Esophagus muscularis mucosa (tissue), 4 donors: ENCODE results near the gene FAM184B. TPM values are rescaled to one million over a fixed set of nuclear protein-coding genes. Genes with fewer than 3 reads are reported as not detected.

Experiments used
- DNase-seq: peaks from one replicate; pipeline ENCODE4 v3.0.0-alpha.2; 2017; ENCODE audit errors: extremely low spot score
- H3K27ac ChIP-seq, 4 donors: fragments of 200-600 bp; sonication (generic); replicated peaks in 1 of 4; 1 replicate in 3 of 4; 2 replicates in 1 of 4; pipeline ENCODE4 v1.5.1; 2016 to 2019; ENCODE audit warnings: mild to moderate bottlenecking in 1 of 4
- H3K27me3 ChIP-seq, 4 donors: fragments of 200-600 bp; sonication (generic); one replicate each; pipeline versions ENCODE4 v1.5.1 to v1.6.0; 2016 to 2019
- H3K36me3 ChIP-seq, 4 donors: fragments of 200-600 bp; sonication (generic); one replicate each; pipeline ENCODE4 v1.5.1; 2016 to 2019
- H3K4me1 ChIP-seq, 4 donors: fragments of 200-600 bp; sonication (generic); one replicate each; pipeline ENCODE4 v1.5.1; 2016 to 2019
- H3K4me3 ChIP-seq, 4 donors: fragments of 200-600 bp; sonication (generic); 1 replicate in 2 of 4; 2 replicates in 2 of 4; pipeline ENCODE4 v1.5.1; 2016 to 2019; ENCODE audit warnings: mild to moderate bottlenecking in 4 of 4, moderate library complexity in 1 of 4
- H3K9me3 ChIP-seq, 4 donors: fragments of 200-600 bp; sonication (generic); 1 replicate in 3 of 4; 2 replicates in 1 of 4; pipeline ENCODE4 v1.5.1; 2016 to 2019
- CTCF ChIP-seq, 3 experiments: fragments of 200-600 bp in 2 of 3; fragments of 450-650 bp in 1 of 3; sonication (generic) in 2 of 3; IDR thresholded peaks; one replicate each; pipeline ENCODE4 v1.5.1; 2017 to 2019; ENCODE audit warnings: antibody characterized with exemption in 3 of 3, mild to moderate bottlenecking in 2 of 3, moderate library complexity in 1 of 3
- EP300 ChIP-seq: sonication (generic); formaldehyde crosslinking; IDR thresholded peaks from one replicate; pipeline ENCODE4 v1.6.1; 2017; ENCODE audit warnings: antibody characterized with exemption
- POLR2A ChIP-seq: fragments of 450-650 bp; IDR thresholded peaks from one replicate; pipeline ENCODE4 v1.6.1; 2017; ENCODE audit warnings: antibody characterized with exemption, moderate library complexity, mild to moderate bottlenecking, low read depth
- POLR2AphosphoS5 ChIP-seq, 2 donors: sonication (generic); formaldehyde crosslinking; IDR thresholded peaks; one replicate each; pipeline ENCODE4 v1.6.1; 2017; ENCODE audit warnings: antibody characterized with exemption in 2 of 2
- WGBS: methylation state at CpG from one replicate; pipeline ENCODE4 v1.1.5; 2018; 5-methylcytosine and 5-hydroxymethylcytosine counted together
- intact Hi-C: fragments of 100-400 bp; cut with DNase I; formaldehyde crosslinking; loops from one replicate; pipeline ENCODE4 v1.15.1; 2023
- total RNA-seq, 4 donors: library from RNA; depleted of rRNA; stranded (reverse); fragments of >200 nt; gene quantifications; one replicate each; pipeline versions ENCODE4 v1.1.0 to v1.2.1, GENCODE V29; 2016

The FAM184B gene
- total RNA-seq, 4 donors from 2014 or later = not detected

DNA sequence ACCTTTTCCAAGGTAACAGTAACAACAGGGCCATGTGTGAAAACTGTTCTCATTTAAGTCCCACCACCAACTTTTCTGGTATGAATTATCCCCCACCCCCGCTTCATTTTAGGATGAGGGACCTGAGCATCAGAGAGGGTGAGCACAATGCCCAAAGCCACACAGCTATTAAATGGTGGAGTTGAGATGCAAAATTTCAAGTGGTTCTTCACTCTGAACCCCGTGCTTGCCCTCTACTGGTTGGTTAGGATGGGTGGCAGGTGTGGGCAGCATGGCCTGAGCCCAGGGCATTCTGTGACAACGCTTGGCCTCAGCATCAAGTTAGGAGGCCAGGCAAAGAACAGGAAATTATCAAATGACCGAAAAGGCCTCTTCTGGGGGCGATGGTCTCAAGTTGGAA is 133.5 kb downstream of the FAM184B start:
- peaks cover 0 to 16% (median 0%) of the 10 kb centered on the region in 4 donors for H3K27me3 ChIP-seq
- DNase-seq = no peak
- H3K4me3 ChIP-seq = no peak overlapping the region
- no peaks in the 10 kb centered on the region for H3K4me1 ChIP-seq
- 82% methylated on average over 5 of the region's 5 CpGs for WGBS
- TF ChIP-seq POLR2A (no peak), CTCF (IDR thresholded peaks at IDR 0.05) (no peak), EP300 (no peak), POLR2AphosphoS5 (IDR thresholded peaks at IDR 0.05) (no peak)
- intact Hi-C loops = no loop called here
- peaks cover 0 to 3% (median 0%) of the 10 kb centered on the region in 4 donors for H3K9me3 ChIP-seq
- no peaks in the 10 kb centered on the region for H3K36me3 ChIP-seq
- H3K27ac ChIP-seq = no peak overlapping the region

DNA sequence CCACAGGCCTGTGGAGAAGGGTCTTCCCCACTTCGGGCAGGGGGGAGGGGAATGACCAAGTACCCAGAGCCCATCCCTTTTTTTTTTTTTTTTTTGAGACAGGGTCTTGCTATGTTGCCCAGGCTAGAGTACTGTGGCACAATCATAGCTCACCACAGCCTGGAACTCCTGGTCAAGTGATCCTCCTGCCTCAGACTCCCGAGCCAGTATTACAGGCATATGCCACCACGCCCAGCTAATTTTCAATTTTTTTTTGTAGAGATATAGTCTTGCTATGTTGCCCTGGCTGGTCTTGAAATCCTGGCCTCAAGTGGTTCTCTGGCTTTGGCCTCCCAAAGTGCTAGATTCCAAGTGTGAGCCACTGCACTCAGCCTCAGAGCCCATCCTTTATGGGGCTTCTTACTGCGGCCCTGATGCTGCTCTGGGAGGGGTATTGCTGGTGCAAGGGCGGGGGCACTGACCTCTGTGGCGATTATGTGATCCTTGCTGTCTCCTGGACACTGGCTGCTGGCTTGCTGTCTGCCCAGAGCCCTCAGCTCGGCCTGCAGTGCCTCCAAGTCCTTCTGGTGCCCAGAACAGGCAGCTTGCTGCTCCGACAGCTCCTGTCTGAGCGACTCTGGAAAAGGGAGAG is 134.1 kb downstream of the FAM184B start:
- Histone ChIP-seq H3K4me1 (no peaks in the 10 kb centered on the region), H3K27me3 (peaks cover 0 to 22% (median 0%) of the 10 kb centered on the region in 4 donors), H3K27ac (no peak overlapping the region), H3K9me3 (peaks cover 0 to 6% (median 0%) of the 10 kb centered on the region in 4 donors), H3K36me3 (peaks cover 0 to 5% (median 0%) of the 10 kb centered on the region in 4 donors), H3K4me3 (no peak overlapping the region)
- DNase-seq = no peak
- WGBS = 88% methylated on average over 8 of the region's 9 CpGs
- intact Hi-C loops = no loop called here
- TF ChIP-seq EP300 (no peak), CTCF (IDR thresholded peaks at IDR 0.05) (no peak)

DNA sequence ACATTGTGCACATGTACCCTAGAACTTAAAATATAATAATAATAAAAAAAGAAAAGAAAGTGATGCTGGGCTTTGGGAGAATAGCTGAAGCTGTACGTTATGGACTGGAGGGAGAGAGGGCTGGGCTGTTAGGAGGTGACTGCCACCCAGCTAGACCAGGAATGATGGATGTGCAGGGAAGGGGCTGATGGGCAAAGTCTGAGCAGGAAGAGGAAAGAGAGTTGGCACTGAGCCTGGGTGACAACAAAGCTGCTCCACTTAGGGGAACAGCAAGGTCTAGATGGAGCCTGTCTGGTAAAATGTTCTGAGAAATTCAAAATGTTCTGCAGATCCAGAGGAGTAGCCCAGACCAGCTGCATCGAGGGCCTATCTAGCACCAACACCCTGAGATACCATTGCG is 134.7 kb downstream of the FAM184B start:
- Histone ChIP-seq H3K4me1 (peaks cover 0 to 5% (median 2%) of the 10 kb centered on the region in 4 donors), H3K9me3 (peaks cover 0 to 6% (median 0%) of the 10 kb centered on the region in 4 donors), H3K27me3 (peaks cover 0 to 27% (median 0%) of the 10 kb centered on the region in 4 donors), H3K27ac (no peak overlapping the region), H3K4me3 (no peak overlapping the region), H3K36me3 (peaks cover 0 to 5% (median 0%) of the 10 kb centered on the region in 4 donors)
- no peak for DNase-seq
- intact Hi-C loops = no loop called here
- TF ChIP-seq POLR2A (no peak), EP300 (no peak), CTCF (IDR thresholded peaks at IDR 0.05) (no peak), POLR2AphosphoS5 (IDR thresholded peaks at IDR 0.05) (no peak)
- 79% methylated on average over 3 of the region's 3 CpGs for WGBS

- peaks cover 0 to 5% (median 2%) of the 10 kb centered on the region in 4 donors for H3K4me1 ChIP-seq
- no peak for TF ChIP-seq CTCF (IDR thresholded peaks at IDR 0.05)
- no peak for TF ChIP-seq POLR2AphosphoS5 (IDR thresholded peaks at IDR 0.05)
- no peak for TF ChIP-seq POLR2A
- TF ChIP-seq EP300 = no peak
- no peak overlapping the region for H3K4me3 ChIP-seq
- no CpG with 5 or more reads among the region's 1 CpG for WGBS
- peaks cover 0 to 21% (median 0%) of the 10 kb centered on the region in 4 donors for H3K27me3 ChIP-seq
- no peak for DNase-seq
- H3K36me3 ChIP-seq = peaks cover 0 to 5% (median 0%) of the 10 kb centered on the region in 4 donors
- H3K9me3 ChIP-seq = peaks cover 0 to 6% (median 0%) of the 10 kb centered on the region in 4 donors
- H3K27ac ChIP-seq = no peak overlapping the region
- intact Hi-C loops = no loop called here
Measured at GRCh38 chr4:17642398-17642783, 139.0 kb downstream of the FAM184B start.

DNA sequence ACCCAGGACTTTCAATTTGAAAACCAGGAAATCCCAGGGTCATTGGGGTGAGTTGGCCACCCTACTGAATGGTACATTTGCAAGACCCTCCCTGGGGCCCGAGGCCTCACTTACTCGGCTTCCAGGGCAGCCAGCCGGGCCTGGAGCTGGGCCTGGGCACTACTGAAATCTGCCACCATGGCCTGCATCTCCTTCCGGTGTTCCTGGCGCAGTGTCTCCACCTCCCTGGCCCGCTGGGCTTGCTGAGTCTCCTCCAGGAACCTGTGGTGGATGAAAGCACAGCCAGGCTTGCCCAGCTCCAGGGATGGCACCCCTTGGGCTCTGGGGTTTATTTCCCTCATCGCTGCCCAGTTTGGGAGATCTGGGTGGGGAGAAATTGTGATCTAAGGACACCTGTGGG is 142.3 kb downstream of the FAM184B start:
- WGBS = 100% methylated on average over 3 of the region's 7 CpGs
- Histone ChIP-seq H3K4me1 (peaks cover 0 to 11% (median 10%) of the 10 kb centered on the region in 4 donors), H3K36me3 (peaks cover 10 to 31% (median 17%) of the 10 kb centered on the region in 4 donors)

More for the DNA sequence above, 142.3 kb downstream of the FAM184B start:
- no peak overlapping the region for H3K27ac ChIP-seq
- no peak for DNase-seq
- H3K9me3 ChIP-seq = peaks cover 0 to 6% (median 0%) of the 10 kb centered on the region in 4 donors
- no peak overlapping the region for H3K4me3 ChIP-seq
- intact Hi-C loops = no loop called here
- H3K27me3 ChIP-seq = peaks cover 0 to 21% (median 0%) of the 10 kb centered on the region in 4 donors
- TF ChIP-seq POLR2AphosphoS5 (IDR thresholded peaks at IDR 0.05) (no peak), EP300 (no peak), CTCF (IDR thresholded peaks at IDR 0.05) (no peak)
